Lower lobe of right lung (tissue), 2 donors: Measurements from ENCODE around the gene ALDH1A3. TPM values are rescaled to one million over a fixed set of nuclear protein-coding genes. Genes with fewer than 3 reads are reported as not detected.

Experiments used
- ATAC-seq, 2 donors: fragments of 200-7000 bp; cut with Tn5 transposase; one replicate each; pipeline ENCODE4 v1.9.1; 2020 to 2022; ENCODE audit warnings: mild to moderate bottlenecking in 2 of 2, moderate library complexity in 2 of 2
- DNase-seq: peaks from one replicate; pipeline ENCODE4 v3.0.0-alpha.2; 2020
- H3K27ac ChIP-seq: fragments of 200-600 bp; one replicate; pipeline ENCODE4 v1.8.0; 2022
- H3K27me3 ChIP-seq: fragments of 200-600 bp; one replicate; pipeline ENCODE4 v1.8.0; 2022; ENCODE audit warnings: low read depth
- H3K36me3 ChIP-seq: fragments of 200-600 bp; one replicate; pipeline ENCODE4 v1.8.0; 2022; ENCODE audit warnings: mild to moderate bottlenecking
- H3K4me1 ChIP-seq: fragments of 200-600 bp; one replicate; pipeline ENCODE4 v1.8.0; 2022
- H3K4me3 ChIP-seq: fragments of 200-600 bp; one replicate; pipeline ENCODE4 v1.8.0; 2022; ENCODE audit warnings: mild to moderate bottlenecking
- H3K9me3 ChIP-seq: fragments of 200-600 bp; one replicate; pipeline ENCODE4 v1.8.0; 2022
- CTCF ChIP-seq: fragments of 200-600 bp; IDR thresholded peaks from one replicate; pipeline ENCODE4 v1.8.0; 2022; ENCODE audit warnings: antibody characterized with exemption, mild to moderate bottlenecking
- intact Hi-C: fragments of 100-400 bp; cut with DNase I; formaldehyde crosslinking; loops from one replicate; pipeline ENCODE4 v1.11.0; 2022
- total RNA-seq: library from RNA; stranded (reverse); fragmentation: NEBNext Ultra II Directional; extraction: Animal tissue kit (Norgen Biotek cat#: 25700); gene quantifications from one replicate; pipeline ENCODE4 v1.2.1, GENCODE V29; 2021
- donor health status: DM: no; HTN: yes; CAD: no; lungs with severe emphysema.

Gene ALDH1A3
- total RNA-seq, 1 donor from 2014 or later: 9.7 TPM

- H3K9me3 ChIP-seq: no peaks in the 10 kb centered on the region
- H3K4me1 ChIP-seq: no peaks in the 10 kb centered on the region
- TF ChIP-seq CTCF: no peak
- DNase-seq: no peak
- H3K27me3 ChIP-seq: no peaks in the 10 kb centered on the region
- intact Hi-C loops: no loop called here
- no peak for ATAC-seq
- H3K36me3 ChIP-seq: no peaks in the 10 kb centered on the region
- H3K4me3 ChIP-seq: no peak overlapping the region
- no peak overlapping the region for H3K27ac ChIP-seq
Measured at GRCh38 chr15:100867433-100867832, 12.2 kb upstream of the ALDH1A3 start.

- intact Hi-C loops: no loop called here
- peak; percentile 35 for TF ChIP-seq CTCF
- no peaks in the 10 kb centered on the region for H3K4me1 ChIP-seq
- H3K27ac ChIP-seq: no peak overlapping the region
- H3K36me3 ChIP-seq: no peaks in the 10 kb centered on the region
- no peak for ATAC-seq
- no peak for DNase-seq
- no peak overlapping the region for H3K4me3 ChIP-seq
- no peaks in the 10 kb centered on the region for H3K9me3 ChIP-seq
- no peaks in the 10 kb centered on the region for H3K27me3 ChIP-seq
Measured at GRCh38 chr15:100869151-100869999, 10.3 kb upstream of the ALDH1A3 start.

GRCh38 chr15:100873029-100873677 is 6.5 kb upstream of the ALDH1A3 start:
- no peak overlapping the region for H3K4me3 ChIP-seq
- H3K27ac ChIP-seq: no peak overlapping the region
- intact Hi-C loops: loop anchor here (10.0 kb wide), 1 partner anchor 248 kb away; no protein-coding TSS in a partner anchor
- H3K9me3 ChIP-seq: no peaks in the 10 kb centered on the region
- TF ChIP-seq CTCF: peak; percentile 90
- ATAC-seq (peak; percentile 84 to 87), DNase-seq (no peak)
- H3K27me3 ChIP-seq: peaks cover 9% of the 10 kb centered on the region
- no peaks in the 10 kb centered on the region for H3K36me3 ChIP-seq
- no peaks in the 10 kb centered on the region for H3K4me1 ChIP-seq

GRCh38 chr15:100875495-100875894 is 4.1 kb upstream of the ALDH1A3 start:
- peaks cover 9% of the 10 kb centered on the region for H3K4me1 ChIP-seq
- no peak overlapping the region for H3K27ac ChIP-seq
- no peaks in the 10 kb centered on the region for H3K36me3 ChIP-seq
- ATAC-seq (no peak), DNase-seq (no peak)
- intact Hi-C loops: loop anchor here (10.0 kb wide), 1 partner anchor 251 kb away; no protein-coding TSS in a partner anchor
- no peak for TF ChIP-seq CTCF
- H3K9me3 ChIP-seq: no peaks in the 10 kb centered on the region
- peaks cover 27% of the 10 kb centered on the region for H3K27me3 ChIP-seq
- no peak overlapping the region for H3K4me3 ChIP-seq

GRCh38 chr15:100875976-100876375 is 3.7 kb upstream of the ALDH1A3 start:
- DNase-seq: no peak
- Histone ChIP-seq H3K27ac (no peak overlapping the region), H3K4me3 (no peak overlapping the region), H3K9me3 (no peaks in the 10 kb centered on the region), H3K27me3 (peaks cover 32% of the 10 kb centered on the region), H3K4me1 (peaks cover 12% of the 10 kb centered on the region), H3K36me3 (no peaks in the 10 kb centered on the region)
- TF ChIP-seq CTCF: no peak
- no peak for ATAC-seq
- intact Hi-C loops: loop anchor here (10.0 kb wide), 1 partner anchor 251 kb away; no protein-coding TSS in a partner anchor
